Endothelial cell (in vitro differentiated cells): ENCODE measurements around the gene NDRG4. TPM values are rescaled to one million over a fixed set of nuclear protein-coding genes. Genes with fewer than 3 reads are reported as not detected.

Source experiments
- DNase-seq: peaks from one replicate; pipeline ENCODE4 v3.0.0; 2021; ENCODE audit warnings: low spot score
- H3K27ac Mint-ChIP-seq: one replicate; pipeline ENCODE4 v1.8.0; 2021; ENCODE audit warnings: mixed read lengths, inconsistent platforms; ENCODE audit not compliant: unreplicated experiment
- H3K27me3 Mint-ChIP-seq: one replicate; pipeline ENCODE4 v1.8.0; 2021; ENCODE audit warnings: mild to moderate bottlenecking, moderate library complexity, mixed read lengths, inconsistent platforms; ENCODE audit not compliant: unreplicated experiment
- H3K36me3 Mint-ChIP-seq: one replicate; pipeline ENCODE4 v1.8.0; 2021; ENCODE audit warnings: mild to moderate bottlenecking, low read depth, mixed read lengths, inconsistent platforms; ENCODE audit not compliant: unreplicated experiment
- H3K4me1 Mint-ChIP-seq: one replicate; pipeline ENCODE4 v1.8.0; 2021; ENCODE audit warnings: mild to moderate bottlenecking, mixed read lengths, inconsistent platforms; ENCODE audit not compliant: unreplicated experiment
- H3K4me3 Mint-ChIP-seq: one replicate; pipeline ENCODE4 v1.8.0; 2021; ENCODE audit warnings: mild to moderate bottlenecking, mixed read lengths, inconsistent platforms; ENCODE audit not compliant: unreplicated experiment
- H3K9me3 Mint-ChIP-seq: one replicate; pipeline ENCODE4 v1.8.0; 2021; ENCODE audit warnings: mixed read lengths, inconsistent platforms; ENCODE audit not compliant: unreplicated experiment
- CTCF ChIP-seq: fragments of 200-600 bp; sonication (generic); IDR thresholded peaks from one replicate; pipeline ENCODE4 v1.5.0; 2021; ENCODE audit warnings: antibody characterized with exemption; ENCODE audit not compliant: unreplicated experiment
- total RNA-seq: library from RNA; stranded (reverse); fragmentation: NEBNext Ultra II Directional; extraction: Animal tissue kit (Norgen Biotek cat#: 25700); gene quantifications from one replicate; pipeline ENCODE4 v1.2.1, GENCODE V29; 2021; ENCODE audit not compliant: unreplicated experiment

NDRG4 gene
- total RNA-seq, 1 donor from 2014 or later = 5.9 TPM

- DNase-seq = no peak
- H3K27me3 Mint-ChIP-seq = peaks cover 7% of the 10 kb centered on the region
- no peak overlapping the region for H3K4me3 Mint-ChIP-seq
- H3K27ac Mint-ChIP-seq = no peak overlapping the region
- no peak for TF ChIP-seq CTCF
- H3K9me3 Mint-ChIP-seq = no peaks in the 10 kb centered on the region
- peaks cover 8% of the 10 kb centered on the region for H3K4me1 Mint-ChIP-seq
- H3K36me3 Mint-ChIP-seq = no peaks in the 10 kb centered on the region
Observed at GRCh38 chr16:58459344-58460218, 40.4 kb upstream of the NDRG4 start.

- Mint-ChIP-seq H3K4me1 (peaks cover 12% of the 10 kb centered on the region), H3K9me3 (no peaks in the 10 kb centered on the region), H3K27ac (no peak overlapping the region), H3K27me3 (peaks cover 7% of the 10 kb centered on the region), H3K4me3 (no peak overlapping the region), H3K36me3 (no peaks in the 10 kb centered on the region)
- DNase-seq = no peak
- TF ChIP-seq CTCF = no peak
Observed at GRCh38 chr16:58460219-58460610, 39.7 kb upstream of the NDRG4 start.

- Mint-ChIP-seq H3K36me3 (no peaks in the 10 kb centered on the region), H3K4me3 (no peak overlapping the region), H3K4me1 (peaks cover 12% of the 10 kb centered on the region), H3K27me3 (peaks cover 6% of the 10 kb centered on the region), H3K27ac (no peak overlapping the region), H3K9me3 (no peaks in the 10 kb centered on the region)
- no peak for TF ChIP-seq CTCF
- no peak for DNase-seq
Observed at GRCh38 chr16:58461056-58461455, 38.9 kb upstream of the NDRG4 start.

GRCh38 chr16:58461640-58462039 is 38.3 kb upstream of the NDRG4 start:
- Mint-ChIP-seq H3K27ac (no peak overlapping the region), H3K4me1 (peaks cover 7% of the 10 kb centered on the region), H3K27me3 (peaks cover 9% of the 10 kb centered on the region), H3K4me3 (no peak overlapping the region), H3K9me3 (no peaks in the 10 kb centered on the region), H3K36me3 (no peaks in the 10 kb centered on the region)
- TF ChIP-seq CTCF = no peak
- DNase-seq = no peak

- no peak for DNase-seq
- Mint-ChIP-seq H3K27me3 (peaks cover 12% of the 10 kb centered on the region), H3K27ac (no peak overlapping the region), H3K9me3 (no peaks in the 10 kb centered on the region), H3K4me3 (no peak overlapping the region), H3K36me3 (no peaks in the 10 kb centered on the region), H3K4me1 (peaks cover 6% of the 10 kb centered on the region)
- TF ChIP-seq CTCF = no peak
Observed at GRCh38 chr16:58462089-58462488, 37.9 kb upstream of the NDRG4 start.
